ENCODE measurements around the gene HOXA9.

HOXA9 gene

GRCh38 chr7:27191161-27191731 is 25.9 kb upstream of the HOXA9 start:
- in situ Hi-C loops (cut with MboI; ENCODE audit: low pct_unique_long_range_greater_than_20kb, low sequenced_read_pairs), result loop anchor here (25.0 kb wide), 1 partner anchor 829 kb away; no protein-coding TSS in a partner anchor
- no peak for DNase-seq

- in situ Hi-C loops (cut with MboI; ENCODE audit: low pct_unique_long_range_greater_than_20kb, low sequenced_read_pairs), result loop anchor here (25.0 kb wide), 1 partner anchor 828 kb away; no protein-coding TSS in a partner anchor
- DNase-seq, result peak; percentile 71
Measured at GRCh38 chr7:27189997-27190748, 24.8 kb upstream of the HOXA9 start.

- no peak for DNase-seq
- in situ Hi-C loops (cut with MboI; ENCODE audit: low pct_unique_long_range_greater_than_20kb, low sequenced_read_pairs), result loop anchor here (25.0 kb wide), 1 partner anchor 827 kb away; no protein-coding TSS in a partner anchor
Measured at GRCh38 chr7:27189295-27189996, 24.1 kb upstream of the HOXA9 start.

GRCh38 chr7:27188386-27189294 is 23.3 kb upstream of the HOXA9 start:
- DNase-seq, result peak; percentile 93
- in situ Hi-C loops (cut with MboI; ENCODE audit: low pct_unique_long_range_greater_than_20kb, low sequenced_read_pairs), result loop anchor here (25.0 kb wide), 1 partner anchor 826 kb away; no protein-coding TSS in a partner anchor

- DNase-seq, result peak; percentile 81
- in situ Hi-C loops (cut with MboI; ENCODE audit: low pct_unique_long_range_greater_than_20kb, low sequenced_read_pairs), result loop anchor here (25.0 kb wide), 1 partner anchor 825 kb away; no protein-coding TSS in a partner anchor
Measured at GRCh38 chr7:27187475-27188385, 22.4 kb upstream of the HOXA9 start.

- in situ Hi-C loops (cut with MboI; ENCODE audit: low pct_unique_long_range_greater_than_20kb, low sequenced_read_pairs), result loop anchor here (25.0 kb wide), 1 partner anchor 825 kb away; no protein-coding TSS in a partner anchor
- no peak for DNase-seq
Measured at GRCh38 chr7:27186668-27187474, 21.5 kb upstream of the HOXA9 start.

- in situ Hi-C loops (cut with MboI; ENCODE audit: low pct_unique_long_range_greater_than_20kb, low sequenced_read_pairs), result loop anchor here (25.0 kb wide), 1 partner anchor 824 kb away; no protein-coding TSS in a partner anchor
- peak; percentile 83 for DNase-seq
Measured at GRCh38 chr7:27185854-27186667, 20.7 kb upstream of the HOXA9 start.

GRCh38 chr7:27185013-27185853 is 19.9 kb upstream of the HOXA9 start, which contains the start of gene HOXA11:
Gene HOXA11 (minus strand): TSS chr7:27185232. CDS start chr7:27185144, 88 bp downstream.
- peak; percentile 83 for DNase-seq
- in situ Hi-C loops (cut with MboI; ENCODE audit: low pct_unique_long_range_greater_than_20kb, low sequenced_read_pairs), result loop anchor here (25.0 kb wide), 1 partner anchor 823 kb away; no protein-coding TSS in a partner anchor

- in situ Hi-C loops (cut with MboI; ENCODE audit: low pct_unique_long_range_greater_than_20kb, low sequenced_read_pairs), result loop anchor here (25.0 kb wide), 1 partner anchor 822 kb away; no protein-coding TSS in a partner anchor
- DNase-seq, result peak; percentile 64
Measured at GRCh38 chr7:27184337-27185012, 19.1 kb upstream of the HOXA9 start.

GRCh38 chr7:27183682-27184336 is 18.5 kb upstream of the HOXA9 start:
- DNase-seq, result no peak
- in situ Hi-C loops (cut with MboI; ENCODE audit: low pct_unique_long_range_greater_than_20kb, low sequenced_read_pairs), result loop anchor here (25.0 kb wide), 1 partner anchor 822 kb away; no protein-coding TSS in a partner anchor

- no peak for DNase-seq
Measured at GRCh38 chr7:27182861-27183681, 17.7 kb upstream of the HOXA9 start.

GRCh38 chr7:27182285-27182841 is 17.0 kb upstream of the HOXA9 start:
- DNase-seq, result no peak
- in situ Hi-C loops (cut with MboI; ENCODE audit: low pct_unique_long_range_greater_than_20kb, low sequenced_read_pairs), result loop anchor here (25.0 kb wide), 1 partner anchor 820 kb away; no protein-coding TSS in a partner anchor

More at GRCh38 chr7:27182861-27183681, 17.7 kb upstream of the HOXA9 start:
- in situ Hi-C loops (cut with MboI; ENCODE audit: low pct_unique_long_range_greater_than_20kb, low sequenced_read_pairs), result loop anchor here (25.0 kb wide), 1 partner anchor 821 kb away; no protein-coding TSS in a partner anchor

GRCh38 chr7:27181795-27182275 is 16.5 kb upstream of the HOXA9 start:
- in situ Hi-C loops (cut with MboI; ENCODE audit: low pct_unique_long_range_greater_than_20kb, low sequenced_read_pairs), result loop anchor here (25.0 kb wide), 1 partner anchor 820 kb away; no protein-coding TSS in a partner anchor
- no peak for DNase-seq
